Caco-2 (cell line): ENCODE data around the gene PRR12. TPM values are rescaled to one million over a fixed set of nuclear protein-coding genes. Genes with fewer than 3 reads are reported as not detected.

Experiments used
- BruUV-seq: library from RNA; stranded (reverse); fragments of 400-500 nt; replicated peaks from 2 replicates; lab custom pipeline; 2021; lab: Mats Ljungman, UMichigan
- CTCF ChIA-PET: fragments of 300-600 bp; sonication (Branson Sonifier 250); formaldehyde crosslinking; loops from one replicate; lab custom pipeline; 2022; ENCODE audit warnings: antibody characterized with exemption; lab: Charles Lee
- POLR2A ChIA-PET: fragments of 300-600 bp; sonication (Branson Sonifier 250); formaldehyde crosslinking; loops from one replicate; lab custom pipeline; 2022; ENCODE audit warnings: antibody characterized with exemption; lab: Charles Lee
- DNase-seq, 2 experiments: peaks; one replicate each; pipeline versions ENCODE4 v3.0.0 to v3.0.0-alpha.2; 2020 to 2022
- H3K27me3 ChIP-seq: replicated peaks from 2 replicates; pipeline ENCODE4 v1.6.0; 2011; ENCODE audit warnings: low read length; ENCODE audit not compliant: control insufficient read depth, insufficient read depth
- H3K36me3 ChIP-seq: 2 replicates; pipeline ENCODE4 v1.5.1; 2011; ENCODE audit warnings: low read length; ENCODE audit not compliant: control insufficient read depth, insufficient read depth
- H3K4me1 ChIP-seq: fragments of 250-450 bp; sonication (Bioruptor Pico); 2 replicates; pipeline ENCODE4 v1.5.1; 2020; ENCODE audit warnings: mild to moderate bottlenecking
- H3K4me3 ChIP-seq: 2 replicates; pipeline ENCODE4 v1.5.1; 2011; ENCODE audit warnings: low read depth, mild to moderate bottlenecking, control low read depth, low read length
- H3K9me3 ChIP-seq: fragments of 250-450 bp; sonication (Bioruptor Pico); 2 replicates; pipeline ENCODE4 v1.5.1; 2020; ENCODE audit warnings: mild to moderate bottlenecking, moderate library complexity
- H3K27ac Mint-ChIP-seq: one replicate; pipeline ENCODE4 v1.8.0; 2022; ENCODE audit warnings: mixed read lengths; ENCODE audit not compliant: unreplicated experiment
- H3K27me3 Mint-ChIP-seq: one replicate; pipeline ENCODE4 v1.8.0; 2022; ENCODE audit warnings: mixed read lengths; ENCODE audit not compliant: insufficient read depth, unreplicated experiment
- H3K36me3 Mint-ChIP-seq: one replicate; pipeline ENCODE4 v1.8.0; 2022; ENCODE audit warnings: mild to moderate bottlenecking, mixed read lengths; ENCODE audit not compliant: insufficient read depth, unreplicated experiment
- H3K4me1 Mint-ChIP-seq: one replicate; pipeline ENCODE4 v1.8.0; 2022; ENCODE audit warnings: low read depth, mixed read lengths; ENCODE audit not compliant: unreplicated experiment
- H3K4me3 Mint-ChIP-seq: one replicate; pipeline ENCODE4 v1.8.0; 2022; ENCODE audit warnings: mild to moderate bottlenecking, moderate library complexity, mixed read lengths; ENCODE audit not compliant: unreplicated experiment
- H3K9me3 Mint-ChIP-seq: one replicate; pipeline ENCODE4 v1.8.0; 2022; ENCODE audit warnings: mixed read lengths; ENCODE audit not compliant: unreplicated experiment
- intact Hi-C: fragments of 100-400 bp; cut with micrococcal nuclease; formaldehyde crosslinking; loops from one replicate; pipeline ENCODE4 v1.10.0; 2022; ENCODE audit not compliant: unreplicated experiment
- total RNA-seq: library from RNA; stranded (reverse); gene quantifications from 2 replicates; pipeline ENCODE4 v1.2.3, GENCODE V29; 2022
- TF ChIP-seq, protein P1 (sequence below), 2 experiments: fragments of 200-600 bp in 1 of 2; IDR thresholded peaks; 1 replicate in 1 of 2; 2 replicates in 1 of 2; pipeline versions ENCODE4 v1.5.1 to v1.8.0; 2011 to 2022; ENCODE audit warnings: antibody characterized with exemption in 1 of 2, control low read depth in 1 of 2, inconsistent platforms in 1 of 2, low read depth in 1 of 2, low read length in 1 of 2, mild to moderate bottlenecking in 1 of 2, moderate library complexity in 1 of 2; ENCODE audit not compliant: insufficient read depth in 1 of 2, severe bottlenecking in 1 of 2, unreplicated experiment in 1 of 2

The PRR12 gene
- total RNA-seq, 1 experiment from 2014 or later, result 38.8 TPM

GRCh38 chr19:49645592-49645991, 54.6 kb downstream of the PRR12 start:
- no peaks in the 10 kb centered on the region for H3K27me3 ChIP-seq
- H3K27me3 Mint-ChIP-seq, result no peaks in the 10 kb centered on the region
- H3K4me3 Mint-ChIP-seq, result no peak overlapping the region
- H3K36me3 ChIP-seq, result peaks cover 3% of the 10 kb centered on the region
- peak overlapping the region; percentile 46 for H3K27ac Mint-ChIP-seq
- peaks cover 7% of the 10 kb centered on the region for H3K4me1 ChIP-seq
- DNase-seq, result no peak
- no TSS peak for BruUV-seq
- no peaks in the 10 kb centered on the region for H3K9me3 ChIP-seq
- TF ChIP-seq, protein P1, sequence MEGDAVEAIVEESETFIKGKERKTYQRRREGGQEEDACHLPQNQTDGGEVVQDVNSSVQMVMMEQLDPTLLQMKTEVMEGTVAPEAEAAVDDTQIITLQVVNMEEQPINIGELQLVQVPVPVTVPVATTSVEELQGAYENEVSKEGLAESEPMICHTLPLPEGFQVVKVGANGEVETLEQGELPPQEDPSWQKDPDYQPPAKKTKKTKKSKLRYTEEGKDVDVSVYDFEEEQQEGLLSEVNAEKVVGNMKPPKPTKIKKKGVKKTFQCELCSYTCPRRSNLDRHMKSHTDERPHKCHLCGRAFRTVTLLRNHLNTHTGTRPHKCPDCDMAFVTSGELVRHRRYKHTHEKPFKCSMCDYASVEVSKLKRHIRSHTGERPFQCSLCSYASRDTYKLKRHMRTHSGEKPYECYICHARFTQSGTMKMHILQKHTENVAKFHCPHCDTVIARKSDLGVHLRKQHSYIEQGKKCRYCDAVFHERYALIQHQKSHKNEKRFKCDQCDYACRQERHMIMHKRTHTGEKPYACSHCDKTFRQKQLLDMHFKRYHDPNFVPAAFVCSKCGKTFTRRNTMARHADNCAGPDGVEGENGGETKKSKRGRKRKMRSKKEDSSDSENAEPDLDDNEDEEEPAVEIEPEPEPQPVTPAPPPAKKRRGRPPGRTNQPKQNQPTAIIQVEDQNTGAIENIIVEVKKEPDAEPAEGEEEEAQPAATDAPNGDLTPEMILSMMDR (IDR thresholded peaks at IDR 0.05; ENCODE audit: insufficient read depth in 1 of 2, low read depth in 1 of 2, low read length in 1 of 2, severe bottlenecking in 1 of 2, unreplicated experiment in 1 of 2), result no peak
- ChIA-PET POLR2A (no interaction called here), CTCF (no interaction called here)
- peaks cover 81% of the 10 kb centered on the region for H3K36me3 Mint-ChIP-seq
- H3K4me1 Mint-ChIP-seq, result peaks cover 19% of the 10 kb centered on the region
- H3K9me3 Mint-ChIP-seq, result no peaks in the 10 kb centered on the region
- intact Hi-C loops, result no loop called here
- no peak overlapping the region for H3K4me3 ChIP-seq

GRCh38 chr19:49645995-49646394, 55.0 kb downstream of the PRR12 start:
- no peak for DNase-seq
- no peaks in the 10 kb centered on the region for H3K9me3 Mint-ChIP-seq
- peaks cover 81% of the 10 kb centered on the region for H3K36me3 Mint-ChIP-seq
- Histone ChIP-seq H3K27me3 (no peaks in the 10 kb centered on the region), H3K4me3 (no peak overlapping the region), H3K36me3 (peaks cover 3% of the 10 kb centered on the region), H3K4me1 (peaks cover 7% of the 10 kb centered on the region), H3K9me3 (no peaks in the 10 kb centered on the region)
- TF ChIP-seq, protein P1 (IDR thresholded peaks at IDR 0.05; ENCODE audit: insufficient read depth in 1 of 2, low read depth in 1 of 2, low read length in 1 of 2, severe bottlenecking in 1 of 2, unreplicated experiment in 1 of 2), result no peak
- no peaks in the 10 kb centered on the region for H3K27me3 Mint-ChIP-seq
- no TSS peak for BruUV-seq
- intact Hi-C loops, result no loop called here
- H3K4me1 Mint-ChIP-seq, result peaks cover 15% of the 10 kb centered on the region
- no peak overlapping the region for H3K4me3 Mint-ChIP-seq
- ChIA-PET CTCF (no interaction called here), POLR2A (no interaction called here)
- peak overlapping the region; percentile 46 for H3K27ac Mint-ChIP-seq

DNA sequence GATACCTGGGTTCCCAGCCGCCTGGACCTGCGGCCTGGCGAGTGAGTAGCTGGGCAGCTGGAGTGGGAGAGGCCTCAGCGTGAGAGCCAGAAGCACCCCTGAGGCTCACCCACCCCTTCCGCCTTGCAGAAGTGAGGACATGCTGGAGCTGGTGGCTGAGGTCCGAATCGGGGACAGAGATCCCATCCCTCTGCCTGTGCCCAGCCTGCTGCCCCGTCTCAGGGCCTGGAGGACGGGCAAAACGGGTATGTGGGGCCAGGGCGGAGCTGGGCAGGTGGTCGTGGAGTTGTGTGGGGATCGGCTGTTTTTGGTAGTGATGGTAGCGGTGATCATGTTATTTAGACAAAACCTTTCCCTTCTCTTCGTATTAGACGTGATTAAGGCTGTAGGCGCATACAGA, 55.6 kb downstream of the PRR12 start:
- Histone ChIP-seq H3K36me3 (peaks cover 3% of the 10 kb centered on the region), H3K27me3 (no peaks in the 10 kb centered on the region), H3K4me1 (peaks cover 7% of the 10 kb centered on the region), H3K4me3 (no peak overlapping the region), H3K9me3 (no peaks in the 10 kb centered on the region)
- Mint-ChIP-seq H3K4me1 (peaks cover 15% of the 10 kb centered on the region), H3K27me3 (no peaks in the 10 kb centered on the region), H3K9me3 (no peaks in the 10 kb centered on the region), H3K36me3 (peaks cover 78% of the 10 kb centered on the region), H3K4me3 (no peak overlapping the region), H3K27ac (no peak overlapping the region)
- TF ChIP-seq, protein P1 (IDR thresholded peaks at IDR 0.05; ENCODE audit: insufficient read depth in 1 of 2, low read depth in 1 of 2, low read length in 1 of 2, severe bottlenecking in 1 of 2, unreplicated experiment in 1 of 2), result no peak
- POLR2A ChIA-PET, result no interaction called here
- DNase-seq, result no peak
- CTCF ChIA-PET, result no interaction called here
- BruUV-seq, result no TSS peak
- intact Hi-C loops, result no loop called here
